K562 (cell line): Measurements from ENCODE around the gene ATG10. TPM values are rescaled to one million over a fixed set of nuclear protein-coding genes. Genes with fewer than 3 reads are reported as not detected.
A peak's percentile ranks its signal among the peaks of the same experiment; 100 is the strongest.

Experiments used
- CEBPG ChIP-seq, 3 experiments: fragments of 200-800 bp in 1 of 3; sonication (Bioruptor generic) in 1 of 3; sonication (generic) in 1 of 3; formaldehyde crosslinking in 1 of 3; IDR thresholded peaks in 2 of 3; conservative IDR thresholded peaks in 1 of 3; 2 replicates each; pipeline versions ENCODE4 v1.6.1 to v1.8.0; 2016 to 2022; ENCODE audit warnings: missing compliant biosample characterization in 2 of 3, missing genetic modification characterization in 2 of 3, mild to moderate bottlenecking in 1 of 3, missing genetic modification reagents in 1 of 3
- ELF4 ChIP-seq: fragments of 450-650 bp; formaldehyde crosslinking; IDR thresholded peaks from 2 replicates; pipeline ENCODE4 v1.4.0; 2022; ENCODE audit warnings: missing genetic modification characterization
- ETV1 ChIP-seq: fragments of 450-650 bp; conservative IDR thresholded peaks from 2 replicates; pipeline ENCODE4 v1.6.1; 2016; ENCODE audit warnings: missing genetic modification characterization, control low read depth, low read depth, missing compliant biosample characterization
- FOXM1 ChIP-seq, 2 experiments: fragments of 450-650 bp in 1 of 2; sonication (generic) in 1 of 2; formaldehyde crosslinking in 1 of 2; IDR thresholded peaks; 2 replicates each; pipeline versions ENCODE4 v1.6.1 to v1.9.0; 2017 to 2022; ENCODE audit warnings: low read depth in 2 of 2, mild to moderate bottlenecking in 2 of 2, missing genetic modification reagents in 1 of 2, moderate library complexity in 1 of 2
- HNRNPUL1 ChIP-seq: fragments of 200-400 bp; formaldehyde crosslinking; IDR thresholded peaks from 2 replicates; pipeline ENCODE4 v1.6.1; 2017; ENCODE audit warnings: low read length
- HOXB6 ChIP-seq: fragments of 250-450 bp; sonication (Bioruptor Pico); IDR thresholded peaks from 2 replicates; pipeline ENCODE4 v1.5.1; 2022; ENCODE audit warnings: mild to moderate bottlenecking, borderline replicate concordance
- JUN ChIP-seq, 2 experiments: sonication (generic) in 1 of 2; formaldehyde crosslinking in 1 of 2; IDR thresholded peaks; 2 replicates each; pipeline versions ENCODE4 v1.6.1 to v1.8.0; 2012 to 2022; ENCODE audit warnings: borderline replicate concordance in 2 of 2, mild to moderate bottlenecking in 2 of 2, improper control_type of control experiment in 1 of 2, low read depth in 1 of 2, low read length in 1 of 2, missing genetic modification reagents in 1 of 2
- MAFF ChIP-seq: IDR thresholded peaks from 2 replicates; pipeline ENCODE4 v1.6.1; 2012; ENCODE audit warnings: low read length, improper control_type of control experiment
- MEF2A ChIP-seq: IDR thresholded peaks from 2 replicates; pipeline ENCODE4 v1.6.1; 2011; ENCODE audit warnings: low read depth, mild to moderate bottlenecking, low read length, moderate library complexity; ENCODE audit not compliant: control insufficient read depth
- POLR2AphosphoS2 ChIP-seq: IDR thresholded peaks from 2 replicates; pipeline ENCODE4 v1.6.1; 2012; ENCODE audit warnings: low read length, improper control_type of control experiment
- SAFB ChIP-seq: fragments of 200-400 bp; formaldehyde crosslinking; IDR thresholded peaks from 2 replicates; pipeline ENCODE4 v1.6.1; 2017; ENCODE audit warnings: low read depth, low read length, borderline replicate concordance
- TGIF2 ChIP-seq: sonication (generic); formaldehyde crosslinking; IDR thresholded peaks from 2 replicates; pipeline ENCODE4 v1.8.1; 2022; ENCODE audit warnings: mild to moderate bottlenecking, missing genetic modification reagents, moderate library complexity
- polyA plus RNA-seq, 8 experiments: library from polyadenylated mRNA; depleted of rRNA in 4 of 8; stranded (reverse) in 5 of 8; unstranded in 3 of 8; fragments of >200 nt; fragmentation: Nextera tagmentation in 2 of 8; fragmentation: Illumina TruSeq in 1 of 8; extraction: Ambion mirVana in 2 of 8; extraction: Trizol in 1 of 8; gene quantifications; 2 replicates each; pipeline versions ENCODE4 v1.2.1 to v1.2.3, GENCODE V29; 2011 to 2014; ENCODE audit warnings: inconsistent platforms in 1 of 8, missing spikeins in 1 of 8
- total RNA-seq, 7 experiments: library from RNA; depleted of rRNA in 6 of 7; stranded (reverse); fragments of >200 nt in 6 of 7; fragmentation: Illumina TruSeq in 2 of 7; extraction: Trizol in 2 of 7; gene quantifications; 2 replicates each; pipeline versions ENCODE4 v1.2.1 to v1.2.3, GENCODE V29; 2011 to 2021; ENCODE audit warnings: low replicate concordance in 1 of 7
- TF ChIP-seq, protein P1 (sequence below): fragments of 250-450 bp; sonication (Bioruptor Pico); IDR thresholded peaks from 2 replicates; pipeline ENCODE4 v1.8.0; 2022; ENCODE audit warnings: moderate library complexity, mild to moderate bottlenecking, inconsistent platforms
- TF ChIP-seq, protein P2 (sequence below): fragments of 250-450 bp; sonication (Bioruptor Pico); IDR thresholded peaks from 2 replicates; pipeline ENCODE4 v1.4.0; 2020; ENCODE audit warnings: mild to moderate bottlenecking, moderate library complexity
- TF ChIP-seq, protein P3 (sequence below): fragments of 250-450 bp; sonication (Bioruptor Pico); IDR thresholded peaks from 2 replicates; pipeline ENCODE4 v1.6.1; 2021; ENCODE audit warnings: mild to moderate bottlenecking
- TF ChIP-seq, protein P4 (sequence below): sonication (generic); formaldehyde crosslinking; IDR thresholded peaks from 2 replicates; pipeline ENCODE4 v1.8.0; 2022; ENCODE audit warnings: mild to moderate bottlenecking, missing genetic modification reagents
- TF ChIP-seq, protein P5 (sequence below), 2 experiments: fragments of 200-800 bp in 1 of 2; sonication (Bioruptor generic) in 1 of 2; sonication (generic) in 1 of 2; formaldehyde crosslinking in 1 of 2; IDR thresholded peaks in 1 of 2; conservative IDR thresholded peaks in 1 of 2; 2 replicates each; pipeline versions ENCODE4 v1.5.0 to v1.6.1; 2016 to 2020; ENCODE audit warnings: missing compliant biosample characterization in 1 of 2, missing genetic modification characterization in 1 of 2, missing genetic modification reagents in 1 of 2

Gene ATG10
- total and polyA plus RNA-seq, 9 of the 15 experiments (the other 6 are each of a cell fraction or from before 2014, with no cell fraction given), result 7.0 to 18.8 (median 14.6) TPM

DNA sequence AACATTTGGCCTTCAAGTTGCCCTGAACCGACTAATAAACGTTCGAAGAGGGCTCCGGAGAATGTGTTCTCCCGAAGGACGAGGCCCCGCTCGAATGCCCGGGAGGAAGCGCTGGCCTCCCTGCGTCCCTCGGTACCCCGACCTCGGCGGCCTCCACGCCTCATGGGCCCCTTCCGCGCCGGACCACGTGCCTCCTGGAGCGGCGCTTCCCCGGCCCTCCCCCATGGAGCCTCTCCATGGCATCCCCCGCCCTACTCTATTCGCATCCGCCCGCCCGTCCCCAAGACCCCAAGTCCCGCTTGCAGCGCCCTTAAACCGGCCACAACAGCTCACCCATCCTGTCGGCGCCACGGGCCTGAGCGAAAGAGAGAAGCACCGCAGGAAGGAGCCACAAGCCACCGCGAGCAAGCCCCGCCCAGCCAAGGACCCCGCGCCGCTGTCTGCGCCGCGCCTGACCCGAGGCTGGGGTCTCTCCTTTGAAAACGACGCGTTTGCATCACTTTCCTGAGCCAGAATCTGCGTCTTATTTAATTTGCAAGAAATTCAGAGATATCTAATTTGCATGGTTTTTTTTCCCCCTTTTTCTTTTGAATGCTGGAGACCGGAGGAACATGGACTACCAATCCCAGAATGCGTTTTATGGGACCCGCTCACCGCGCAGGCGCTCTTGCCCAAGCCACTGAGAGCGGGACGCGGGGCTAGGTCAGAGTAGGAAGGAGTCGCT is 306.3 kb downstream of the ATG10 start, which contains the start of gene RPS23 (continued):
- TF ChIP-seq ELF4 (CRISPR knock-in tag) (no peak), MEF2A (no peak), TGIF2 (CRISPR knock-in tag) (peak; percentile 38; the same call in 1 of the 2 replicates), ETV1 (no peak), MAFF (no peak), POLR2AphosphoS2 (peak; percentile 90), SAFB (no peak), FOXM1 (IDR thresholded peaks at IDR 0.05; ENCODE audit: low read depth) (no peak), FOXM1 (CRISPR knock-in tag; IDR thresholded peaks at IDR 0.05; ENCODE audit: low read depth) (no peak), HNRNPUL1 (no peak), HOXB6 (no peak), JUN (IDR thresholded peaks at IDR 0.05; ENCODE audit: borderline replicate concordance, low read depth, low read length) (peak; percentile 18; the same call in 1 of the 2 replicates), JUN (CRISPR knock-in tag; IDR thresholded peaks at IDR 0.05; ENCODE audit: borderline replicate concordance) (no peak), CEBPG (CRISPR knock-in tag; IDR thresholded peaks at IDR 0.05) (peak; percentile 17; the same call in 1 of the 2 replicates), CEBPG (tag; conservative IDR thresholded peaks at IDR 0.05 in 1 of 2, IDR thresholded peaks at IDR 0.05 in 1 of 2) (no peak)
- TF ChIP-seq, protein P1, sequence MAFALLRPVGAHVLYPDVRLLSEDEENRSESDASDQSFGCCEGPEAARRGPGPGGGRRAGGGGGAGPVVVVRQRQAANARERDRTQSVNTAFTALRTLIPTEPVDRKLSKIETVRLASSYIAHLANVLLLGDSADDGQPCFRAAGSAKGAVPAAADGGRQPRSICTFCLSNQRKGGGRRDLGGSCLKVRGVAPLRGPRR (CRISPR knock-in tag), result no peak
- TF ChIP-seq, protein P2, sequence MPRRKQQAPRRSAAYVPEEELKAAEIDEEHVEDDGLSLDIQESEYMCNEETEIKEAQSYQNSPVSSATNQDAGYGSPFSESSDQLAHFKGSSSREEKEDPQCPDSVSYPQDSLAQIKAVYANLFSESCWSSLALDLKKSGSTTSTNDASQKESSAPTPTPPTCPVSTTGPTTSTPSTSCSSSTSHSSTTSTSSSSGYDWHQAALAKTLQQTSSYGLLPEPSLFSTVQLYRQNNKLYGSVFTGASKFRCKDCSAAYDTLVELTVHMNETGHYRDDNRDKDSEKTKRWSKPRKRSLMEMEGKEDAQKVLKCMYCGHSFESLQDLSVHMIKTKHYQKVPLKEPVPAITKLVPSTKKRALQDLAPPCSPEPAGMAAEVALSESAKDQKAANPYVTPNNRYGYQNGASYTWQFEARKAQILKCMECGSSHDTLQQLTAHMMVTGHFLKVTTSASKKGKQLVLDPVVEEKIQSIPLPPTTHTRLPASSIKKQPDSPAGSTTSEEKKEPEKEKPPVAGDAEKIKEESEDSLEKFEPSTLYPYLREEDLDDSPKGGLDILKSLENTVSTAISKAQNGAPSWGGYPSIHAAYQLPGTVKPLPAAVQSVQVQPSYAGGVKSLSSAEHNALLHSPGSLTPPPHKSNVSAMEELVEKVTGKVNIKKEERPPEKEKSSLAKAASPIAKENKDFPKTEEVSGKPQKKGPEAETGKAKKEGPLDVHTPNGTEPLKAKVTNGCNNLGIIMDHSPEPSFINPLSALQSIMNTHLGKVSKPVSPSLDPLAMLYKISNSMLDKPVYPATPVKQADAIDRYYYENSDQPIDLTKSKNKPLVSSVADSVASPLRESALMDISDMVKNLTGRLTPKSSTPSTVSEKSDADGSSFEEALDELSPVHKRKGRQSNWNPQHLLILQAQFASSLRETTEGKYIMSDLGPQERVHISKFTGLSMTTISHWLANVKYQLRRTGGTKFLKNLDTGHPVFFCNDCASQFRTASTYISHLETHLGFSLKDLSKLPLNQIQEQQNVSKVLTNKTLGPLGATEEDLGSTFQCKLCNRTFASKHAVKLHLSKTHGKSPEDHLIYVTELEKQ (CRISPR knock-in tag), result no peak
- TF ChIP-seq, protein P3, sequence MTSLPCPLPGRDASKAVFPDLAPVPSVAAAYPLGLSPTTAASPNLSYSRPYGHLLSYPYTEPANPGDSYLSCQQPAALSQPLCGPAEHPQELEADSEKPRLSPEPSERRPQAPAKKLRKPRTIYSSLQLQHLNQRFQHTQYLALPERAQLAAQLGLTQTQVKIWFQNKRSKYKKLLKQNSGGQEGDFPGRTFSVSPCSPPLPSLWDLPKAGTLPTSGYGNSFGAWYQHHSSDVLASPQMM (CRISPR knock-in tag), result no peak
- TF ChIP-seq, protein P4, sequence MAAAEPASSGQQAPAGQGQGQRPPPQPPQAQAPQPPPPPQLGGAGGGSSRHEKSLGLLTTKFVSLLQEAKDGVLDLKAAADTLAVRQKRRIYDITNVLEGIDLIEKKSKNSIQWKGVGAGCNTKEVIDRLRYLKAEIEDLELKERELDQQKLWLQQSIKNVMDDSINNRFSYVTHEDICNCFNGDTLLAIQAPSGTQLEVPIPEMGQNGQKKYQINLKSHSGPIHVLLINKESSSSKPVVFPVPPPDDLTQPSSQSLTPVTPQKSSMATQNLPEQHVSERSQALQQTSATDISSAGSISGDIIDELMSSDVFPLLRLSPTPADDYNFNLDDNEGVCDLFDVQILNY (CRISPR knock-in tag), result 0 out of 2 replicates have a peak, but pooled peaks have one; percentile 10
- TF ChIP-seq, protein P5, sequence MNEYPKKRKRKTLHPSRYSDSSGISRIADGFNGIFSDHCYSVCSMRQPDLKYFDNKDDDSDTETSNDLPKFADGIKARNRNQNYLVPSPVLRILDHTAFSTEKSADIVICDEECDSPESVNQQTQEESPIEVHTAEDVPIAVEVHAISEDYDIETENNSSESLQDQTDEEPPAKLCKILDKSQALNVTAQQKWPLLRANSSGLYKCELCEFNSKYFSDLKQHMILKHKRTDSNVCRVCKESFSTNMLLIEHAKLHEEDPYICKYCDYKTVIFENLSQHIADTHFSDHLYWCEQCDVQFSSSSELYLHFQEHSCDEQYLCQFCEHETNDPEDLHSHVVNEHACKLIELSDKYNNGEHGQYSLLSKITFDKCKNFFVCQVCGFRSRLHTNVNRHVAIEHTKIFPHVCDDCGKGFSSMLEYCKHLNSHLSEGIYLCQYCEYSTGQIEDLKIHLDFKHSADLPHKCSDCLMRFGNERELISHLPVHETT (CRISPR knock-in tag; conservative IDR thresholded peaks at IDR 0.05 in 1 of 2, IDR thresholded peaks at IDR 0.05 in 1 of 2), result no peak; a peak in 1 of 4 replicates
